Femur (tissue), 1 donor: Measurements from ENCODE around the gene PAGE3.

Experiments used
- DNase-seq: peaks from one replicate; pipeline ENCODE4 v3.0.0-alpha.2; 2017

The PAGE3 gene, protein sequence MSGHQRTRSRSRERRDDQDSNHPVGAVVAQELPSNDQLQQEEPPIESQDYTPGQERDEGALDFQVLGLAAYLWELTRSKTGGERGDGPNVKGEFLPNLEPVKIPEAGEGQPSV

GRCh38 chrX:55264816-55265215 lies at the start of gene PAGE3:
Gene PAGE3, minus strand, starts transcription at chrX:55264916. Its CDS starts 1,013 bp downstream, at chrX:55263903.
- DNase-seq: no peak

- DNase-seq: no peak
Measured at GRCh38 chrX:55312655-55313054, 47.9 kb upstream of the PAGE3 start.

DNA sequence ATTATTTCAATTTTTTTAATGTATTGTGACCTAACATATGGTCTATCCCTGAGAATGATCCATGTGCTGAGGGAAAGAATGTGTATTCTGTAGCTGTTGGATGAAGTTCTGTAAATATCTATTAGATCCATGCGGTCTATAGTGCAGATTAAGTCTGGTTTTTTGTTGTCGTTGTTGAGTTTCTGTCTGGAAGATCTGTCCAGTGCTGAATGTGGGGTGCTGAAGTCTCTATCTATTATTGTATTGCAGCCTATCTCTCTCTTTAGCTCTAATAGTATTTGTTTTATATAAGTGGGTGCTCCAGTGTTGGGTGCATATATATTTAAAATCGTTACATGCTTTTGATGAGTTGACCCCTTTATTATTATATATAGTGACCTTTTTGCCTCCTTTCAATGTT lies 26.2 kb upstream of the PAGE3 start:
- DNase-seq: no peak

- DNase-seq: no peak
Measured at GRCh38 chrX:55279832-55280231, 15.1 kb upstream of the PAGE3 start.

DNA sequence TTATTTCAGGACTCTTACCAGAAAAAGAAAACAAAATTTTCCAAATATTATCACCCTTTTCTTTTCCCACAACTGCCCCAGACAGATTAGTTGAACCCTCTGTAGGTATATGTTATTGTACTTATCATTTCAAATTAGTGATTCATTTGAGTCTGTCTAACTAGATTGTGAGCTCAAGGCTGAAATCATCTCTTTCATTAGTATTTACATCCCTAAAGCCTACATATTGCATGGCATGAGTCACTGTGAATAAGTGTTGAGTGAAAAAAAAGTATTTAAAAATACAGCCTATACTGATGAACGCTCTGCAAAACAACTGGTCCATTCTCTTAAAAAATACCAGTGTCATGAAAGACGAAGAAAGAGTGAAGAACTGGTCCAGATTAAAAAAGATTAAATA lies 3.9 kb downstream of the PAGE3 start:
- no peak for DNase-seq

DNA sequence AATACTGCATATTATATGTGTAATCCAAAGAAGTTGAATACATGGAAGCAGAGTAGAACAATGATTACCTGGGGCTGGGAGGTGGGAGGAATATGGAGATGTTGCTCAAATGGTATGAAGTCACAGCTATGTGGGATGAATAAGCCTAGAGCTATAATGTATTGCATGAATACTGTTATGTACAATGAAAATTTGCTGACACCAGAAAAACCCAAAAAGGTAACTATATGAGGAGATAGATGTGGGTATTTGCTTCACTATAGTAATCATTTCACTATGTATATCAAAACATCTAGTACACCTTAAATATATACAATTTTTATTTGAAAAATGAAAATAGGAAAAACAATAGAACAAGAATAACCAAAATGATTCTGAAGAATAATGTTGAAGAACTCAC lies 11.2 kb downstream of the PAGE3 start:
- DNase-seq: no peak

DNA sequence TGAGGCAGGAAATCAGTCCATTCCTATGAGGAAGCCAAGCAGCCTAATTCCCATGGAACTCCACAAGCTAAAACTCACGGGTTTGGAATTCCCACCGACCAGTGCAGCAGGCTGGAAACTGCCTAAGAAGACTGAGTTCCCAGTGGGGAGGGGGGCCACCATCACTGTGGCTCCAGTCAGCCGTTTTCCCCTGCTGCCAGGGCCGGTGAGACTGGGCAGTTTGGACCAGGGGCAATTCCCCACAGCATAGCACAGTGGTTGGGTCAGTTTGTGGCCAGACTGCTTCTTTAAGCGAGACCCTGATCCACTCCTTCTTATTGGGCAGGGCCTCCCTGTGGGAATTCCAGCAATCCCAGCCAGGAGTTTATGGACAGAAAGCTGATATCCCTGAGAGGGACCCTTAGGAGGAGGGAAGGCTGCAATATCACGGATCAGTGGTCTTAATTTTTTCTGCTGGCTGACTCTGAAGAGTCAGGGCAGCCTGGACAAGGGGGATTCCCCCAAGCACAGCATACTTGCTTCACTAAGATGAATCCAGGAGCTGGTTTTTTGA lies 23.9 kb downstream of the PAGE3 start:
- DNase-seq: no peak

DNA sequence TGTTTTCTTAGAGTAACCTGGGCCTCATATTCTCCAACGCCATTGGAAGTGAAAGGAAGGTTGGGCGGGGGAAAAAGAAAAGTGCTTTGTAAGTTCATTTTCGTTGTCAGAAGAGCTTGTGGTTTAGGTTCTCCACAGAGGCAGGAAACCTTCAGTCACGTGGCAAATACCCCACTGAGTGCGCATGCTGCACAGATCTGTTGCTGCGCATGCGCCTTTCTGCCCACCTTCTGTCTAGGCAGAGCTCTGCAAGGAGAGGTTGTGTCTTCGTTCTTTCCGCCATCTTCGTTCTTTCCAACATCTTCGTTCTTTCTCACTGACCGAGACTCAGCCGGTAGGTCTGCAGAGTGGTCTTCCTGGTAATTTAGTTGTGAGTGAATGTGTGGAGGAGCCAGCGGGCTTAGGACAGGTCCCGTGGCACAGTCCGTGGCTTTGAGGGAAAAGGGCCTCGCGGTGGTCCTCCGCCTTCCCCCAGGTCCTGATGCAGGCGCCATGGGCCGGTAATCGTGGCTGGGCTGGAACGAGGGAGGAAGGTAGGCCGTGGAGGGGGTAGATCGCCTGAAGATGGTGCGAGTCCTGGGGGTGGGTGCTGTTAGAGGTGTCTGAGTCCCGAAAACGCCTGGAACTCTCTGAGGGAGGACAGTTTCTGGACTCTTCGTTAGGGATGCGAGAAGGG lies 44.5 kb downstream of the PAGE3 start, which contains the start of gene PAGE5:
Gene PAGE5 (plus strand): TSS at position 228 of the 676 bp plus-strand sequence. CDS start 1,037 bp downstream, outside the sequence.
- DNase-seq: no peak

GRCh38 chrX:55213381-55213780 lies 51.3 kb downstream of the PAGE3 start:
- DNase-seq: no peak

DNA sequence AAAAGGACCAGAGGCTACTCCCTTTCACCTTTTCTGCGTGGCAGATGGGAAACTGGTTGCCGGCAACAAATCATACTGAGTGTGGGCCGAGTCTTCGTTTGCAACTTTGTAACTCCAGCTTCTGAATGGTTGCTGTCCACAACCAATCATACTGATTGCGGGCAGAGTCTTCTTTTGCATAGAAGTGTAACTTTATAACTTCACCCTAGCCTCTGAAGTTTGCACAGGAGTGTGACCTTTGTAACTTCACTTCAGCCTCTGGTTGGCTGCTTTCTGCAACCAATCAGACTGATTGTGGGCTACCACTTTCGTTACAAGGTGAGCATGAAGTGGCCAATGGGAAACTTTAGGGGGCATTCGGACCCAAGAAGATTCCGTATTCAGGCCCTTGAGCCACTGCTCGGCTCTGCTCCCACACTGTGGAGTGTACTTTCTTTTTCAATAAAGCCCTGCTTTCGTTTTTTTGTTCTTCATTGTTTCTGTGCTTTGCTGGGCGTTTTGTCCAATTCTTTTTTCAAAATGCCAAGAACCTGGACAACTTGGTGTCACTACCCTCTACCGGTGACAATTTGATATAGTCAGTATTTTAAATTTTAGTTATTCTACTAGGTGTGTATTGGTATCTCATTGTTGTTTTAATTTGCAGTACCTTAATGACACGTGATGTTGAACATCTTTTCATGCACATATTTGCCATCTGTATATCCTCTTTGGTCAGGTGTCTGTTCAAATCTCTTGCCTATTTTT lies 53.6 kb downstream of the PAGE3 start:
- no peak for DNase-seq
